Sciatic nerve (tissue), 2 donors: ENCODE data around the gene GLCE. TPM values are rescaled to one million over a fixed set of nuclear protein-coding genes. Genes with fewer than 3 reads are reported as not detected.
A peak's percentile ranks its signal among the peaks of the same experiment; 100 is the strongest.
"Not testable (repeated sequence)": the region's sequence is repeated elsewhere in the genome, so short reads cannot be mapped to it uniquely, and the experiment has no call there.

Experiments
- ATAC-seq: fragments of 200-7000 bp; cut with Tn5 transposase; one replicate; pipeline ENCODE4 v1.9.1; 2020; ENCODE audit warnings: mild to moderate bottlenecking, moderate library complexity
- DNase-seq: peaks from one replicate; pipeline ENCODE4 v3.0.0-alpha.2; 2020; ENCODE audit warnings: low spot score
- intact Hi-C: fragments of 100-400 bp; cut with DNase I; formaldehyde crosslinking; loops from one replicate; pipeline ENCODE4 v1.14.2; 2022
- total RNA-seq: library from RNA; stranded (reverse); fragmentation: NEBNext Ultra II Directional; extraction: Animal tissue kit (Norgen Biotek cat#: 25700); gene quantifications from one replicate; pipeline ENCODE4 v1.2.1, GENCODE V29; 2021
- donor health status: DM: no; HTN: no; CAD: no.
- donor health status: DM: no; HTN: no; CAD: no.

The GLCE gene
- total RNA-seq, 1 donor from 2014 or later: 16.5 TPM

GRCh38 chr15:69289342-69290146, 129.1 kb downstream of the GLCE start:
- DNase-seq: no peak
- intact Hi-C loops: no loop called here
- peak; percentile 6 for ATAC-seq

GRCh38 chr15:69290346-69291164, 130.1 kb downstream of the GLCE start:
- intact Hi-C loops: no loop called here
- ATAC-seq: peak; percentile 95
- no peak for DNase-seq

- peak; percentile 49 for DNase-seq
- ATAC-seq, intact Hi-C loops: not testable (repeated sequence)
Observed at GRCh38 chr15:69291651-69292050, 131.2 kb downstream of the GLCE start.

GRCh38 chr15:69292826-69293420, 132.5 kb downstream of the GLCE start:
- DNase-seq: peak; percentile 26
- intact Hi-C loops: no loop called here
- ATAC-seq: no peak

- DNase-seq (peak; percentile 38), ATAC-seq (no peak)
- intact Hi-C loops: no loop called here
Observed at GRCh38 chr15:69293741-69294615, 133.5 kb downstream of the GLCE start.

GRCh38 chr15:69296606-69297005, 136.2 kb downstream of the GLCE start:
- ATAC-seq (no peak), DNase-seq (no peak)
- intact Hi-C loops: no loop called here

GRCh38 chr15:69297642-69298353, 137.4 kb downstream of the GLCE start:
- DNase-seq: no peak
- no peak for ATAC-seq
- intact Hi-C loops: no loop called here

- ATAC-seq (peak; percentile 9), DNase-seq (no peak)
- intact Hi-C loops: no loop called here
Observed at GRCh38 chr15:69298354-69298696, 137.9 kb downstream of the GLCE start.

GRCh38 chr15:69298697-69299441, 138.4 kb downstream of the GLCE start, which contains the start of gene PAQR5:
TSS of gene PAQR5 (plus strand) at chr15:69298912. CDS start at chr15:69360081, 61,169 bp downstream.
- ATAC-seq (peak; percentile 64), DNase-seq (no peak)
- intact Hi-C loops: no loop called here

- DNase-seq (no peak), ATAC-seq (no peak)
- intact Hi-C loops: no loop called here
Observed at GRCh38 chr15:69299451-69299886, 139.0 kb downstream of the GLCE start.

- intact Hi-C loops: no loop called here
- no peak for DNase-seq
- no peak for ATAC-seq
Observed at GRCh38 chr15:69299943-69300588, 139.6 kb downstream of the GLCE start.

- DNase-seq, intact Hi-C loops, ATAC-seq: not testable (repeated sequence)
Observed at GRCh38 chr15:69301101-69301500, 140.7 kb downstream of the GLCE start.

GRCh38 chr15:69302087-69302486, 141.7 kb downstream of the GLCE start:
- intact Hi-C loops, DNase-seq, ATAC-seq: not testable (repeated sequence)

- ATAC-seq (no peak), DNase-seq (no peak)
- intact Hi-C loops: no loop called here
Observed at GRCh38 chr15:69302929-69303328, 142.5 kb downstream of the GLCE start.

GRCh38 chr15:69303337-69304181, 143.1 kb downstream of the GLCE start:
- ATAC-seq: no peak
- intact Hi-C loops: no loop called here
- DNase-seq: no peak

GRCh38 chr15:69304182-69304545, 143.7 kb downstream of the GLCE start:
- DNase-seq: no peak
- ATAC-seq: peak; percentile 25
- intact Hi-C loops: no loop called here
